Measurements from ENCODE around the gene ZCCHC24. TPM values are rescaled to one million over a fixed set of nuclear protein-coding genes. Genes with fewer than 3 reads are reported as not detected.
A peak's percentile ranks its signal among the peaks of the same experiment; 100 is the strongest.

The ZCCHC24 gene
- total RNA-seq, 3 donors from 2014 or later, result 18.7 to 50.8 (median 48.8) TPM

DNA sequence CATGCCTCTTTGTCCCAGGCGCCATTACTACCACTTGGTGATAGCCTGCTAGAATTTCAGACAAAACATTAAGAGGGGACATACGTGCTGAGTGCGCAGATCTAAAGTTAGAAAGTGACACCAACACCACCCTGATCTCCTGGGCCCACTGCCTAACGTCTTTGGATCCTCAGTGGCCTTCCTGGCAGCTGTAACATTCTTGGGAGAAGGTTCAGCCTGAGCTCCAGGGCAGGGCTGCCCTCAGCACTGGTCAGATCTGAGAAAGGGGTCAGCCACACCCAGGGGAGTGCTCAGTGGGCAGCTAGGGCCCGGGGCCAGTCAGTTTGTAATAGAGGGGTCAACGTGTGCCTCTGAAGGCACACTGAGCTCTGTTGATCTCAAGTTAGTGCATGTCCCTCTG lies 48.4 kb downstream of the ZCCHC24 start:
- intact Hi-C loops (cut with DNase I; ENCODE audit: low total_unique reads), result no loop called here
- Histone ChIP-seq H3K27me3 (no peaks in the 10 kb centered on the region), H3K9me3 (no peaks in the 10 kb centered on the region), H3K36me3 (no peaks in the 10 kb centered on the region), H3K4me1 (peaks cover 9 to 28% of the 10 kb centered on the region in 2 donors), H3K4me3 (no peak overlapping the region), H3K27ac (peak overlapping the region in 1 of 2 donors; percentile 14)
- TF ChIP-seq POLR2AphosphoS5 (IDR thresholded peaks at IDR 0.05) (no peak), POLR2A (IDR thresholded peaks at IDR 0.05) (no peak)
- TF ChIP-seq, protein P1, sequence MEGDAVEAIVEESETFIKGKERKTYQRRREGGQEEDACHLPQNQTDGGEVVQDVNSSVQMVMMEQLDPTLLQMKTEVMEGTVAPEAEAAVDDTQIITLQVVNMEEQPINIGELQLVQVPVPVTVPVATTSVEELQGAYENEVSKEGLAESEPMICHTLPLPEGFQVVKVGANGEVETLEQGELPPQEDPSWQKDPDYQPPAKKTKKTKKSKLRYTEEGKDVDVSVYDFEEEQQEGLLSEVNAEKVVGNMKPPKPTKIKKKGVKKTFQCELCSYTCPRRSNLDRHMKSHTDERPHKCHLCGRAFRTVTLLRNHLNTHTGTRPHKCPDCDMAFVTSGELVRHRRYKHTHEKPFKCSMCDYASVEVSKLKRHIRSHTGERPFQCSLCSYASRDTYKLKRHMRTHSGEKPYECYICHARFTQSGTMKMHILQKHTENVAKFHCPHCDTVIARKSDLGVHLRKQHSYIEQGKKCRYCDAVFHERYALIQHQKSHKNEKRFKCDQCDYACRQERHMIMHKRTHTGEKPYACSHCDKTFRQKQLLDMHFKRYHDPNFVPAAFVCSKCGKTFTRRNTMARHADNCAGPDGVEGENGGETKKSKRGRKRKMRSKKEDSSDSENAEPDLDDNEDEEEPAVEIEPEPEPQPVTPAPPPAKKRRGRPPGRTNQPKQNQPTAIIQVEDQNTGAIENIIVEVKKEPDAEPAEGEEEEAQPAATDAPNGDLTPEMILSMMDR (IDR thresholded peaks at IDR 0.05), result no peak
- DNase-seq (ENCODE audit: low spot score in 2 of 2), result no peak

DNA sequence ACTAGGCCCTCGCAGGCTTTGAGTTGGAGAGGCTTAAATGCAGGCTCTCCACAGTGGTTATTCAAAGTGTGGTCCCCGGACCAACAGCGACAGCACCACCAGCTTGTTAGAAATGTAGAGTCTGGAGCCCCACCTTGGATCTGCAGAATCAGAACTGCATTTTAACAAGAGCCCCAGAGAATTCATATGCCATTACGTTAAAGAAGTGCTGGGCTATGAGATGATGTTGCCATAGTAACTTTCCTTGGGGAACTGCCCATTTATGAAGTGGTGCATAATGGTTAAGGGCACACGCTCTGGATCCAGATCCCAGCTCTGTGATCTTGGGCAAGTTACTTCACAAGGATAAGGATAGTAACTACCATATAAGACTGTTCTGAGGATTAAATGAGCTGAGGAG lies 48.9 kb downstream of the ZCCHC24 start:
- intact Hi-C loops (cut with DNase I; ENCODE audit: low total_unique reads), result no loop called here
- peaks cover 9 to 28% of the 10 kb centered on the region in 2 donors for H3K4me1 ChIP-seq
- no peaks in the 10 kb centered on the region for H3K27me3 ChIP-seq
- DNase-seq (ENCODE audit: low spot score in 2 of 2), result peak in 1 of 2 donors; percentile 17
- H3K9me3 ChIP-seq, result no peaks in the 10 kb centered on the region
- H3K27ac ChIP-seq, result no peak overlapping the region
- H3K36me3 ChIP-seq, result no peaks in the 10 kb centered on the region
- H3K4me3 ChIP-seq, result no peak overlapping the region
- TF ChIP-seq POLR2AphosphoS5 (IDR thresholded peaks at IDR 0.05) (no peak), POLR2A (IDR thresholded peaks at IDR 0.05) (no peak)
- TF ChIP-seq, protein P1 (IDR thresholded peaks at IDR 0.05), result no peak

- Histone ChIP-seq H3K9me3 (no peaks in the 10 kb centered on the region), H3K27ac (no peak overlapping the region), H3K36me3 (no peaks in the 10 kb centered on the region), H3K4me3 (no peak overlapping the region), H3K4me1 (peaks cover 9 to 12% of the 10 kb centered on the region in 2 donors), H3K27me3 (no peaks in the 10 kb centered on the region)
- intact Hi-C loops (cut with DNase I; ENCODE audit: low total_unique reads), result no loop called here
- TF ChIP-seq POLR2AphosphoS5 (IDR thresholded peaks at IDR 0.05) (no peak), POLR2A (IDR thresholded peaks at IDR 0.05) (no peak)
- TF ChIP-seq, protein P1 (IDR thresholded peaks at IDR 0.05), result no peak
- peak in 1 of 2 donors; percentile 43 for DNase-seq (ENCODE audit: low spot score in 2 of 2)
These were observed 50.8 kb downstream of the ZCCHC24 start for GRCh38 chr10:79394664-79395063.

- Histone ChIP-seq H3K36me3 (no peaks in the 10 kb centered on the region), H3K27ac (no peak overlapping the region), H3K9me3 (no peaks in the 10 kb centered on the region), H3K4me3 (no peak overlapping the region), H3K4me1 (peaks cover 6% of the 10 kb centered on the region in 2 donors), H3K27me3 (no peaks in the 10 kb centered on the region)
- TF ChIP-seq POLR2AphosphoS5 (IDR thresholded peaks at IDR 0.05), result no peak
- TF ChIP-seq, protein P1 (IDR thresholded peaks at IDR 0.05), result no peak
- no peak for TF ChIP-seq POLR2A (IDR thresholded peaks at IDR 0.05)
- intact Hi-C loops (cut with DNase I; ENCODE audit: low total_unique reads), result no loop called here
- DNase-seq (ENCODE audit: low spot score in 2 of 2), result peak in 1 of 2 donors; percentile 14
These were observed 51.4 kb downstream of the ZCCHC24 start for GRCh38 chr10:79393924-79394610.

GRCh38 chr10:79393221-79393923 lies 52.1 kb downstream of the ZCCHC24 start:
- no peaks in the 10 kb centered on the region for H3K36me3 ChIP-seq
- no peak for TF ChIP-seq POLR2A (IDR thresholded peaks at IDR 0.05)
- TF ChIP-seq, protein P1 (IDR thresholded peaks at IDR 0.05), result no peak
- no peak for TF ChIP-seq POLR2AphosphoS5 (IDR thresholded peaks at IDR 0.05)
- peaks cover 0 to 4% of the 10 kb centered on the region in 2 donors for H3K4me1 ChIP-seq
- peak in 1 of 2 donors; percentile 43 for DNase-seq (ENCODE audit: low spot score in 2 of 2)
- H3K27me3 ChIP-seq, result no peaks in the 10 kb centered on the region
- no peaks in the 10 kb centered on the region for H3K9me3 ChIP-seq
- intact Hi-C loops (cut with DNase I; ENCODE audit: low total_unique reads), result no loop called here
- no peak overlapping the region for H3K27ac ChIP-seq
- no peak overlapping the region for H3K4me3 ChIP-seq

Measured in breast epithelium (tissue), 4 donors.